HG03196 (cell line): ENCODE results near the gene YPEL3.

Source experiments
- ATAC-seq: cut with Tn5 transposase; IDR thresholded peaks from one replicate; pipeline ENCODE4 v1.9.1; 2021; ENCODE audit not compliant: unreplicated experiment

The YPEL3 gene

DNA sequence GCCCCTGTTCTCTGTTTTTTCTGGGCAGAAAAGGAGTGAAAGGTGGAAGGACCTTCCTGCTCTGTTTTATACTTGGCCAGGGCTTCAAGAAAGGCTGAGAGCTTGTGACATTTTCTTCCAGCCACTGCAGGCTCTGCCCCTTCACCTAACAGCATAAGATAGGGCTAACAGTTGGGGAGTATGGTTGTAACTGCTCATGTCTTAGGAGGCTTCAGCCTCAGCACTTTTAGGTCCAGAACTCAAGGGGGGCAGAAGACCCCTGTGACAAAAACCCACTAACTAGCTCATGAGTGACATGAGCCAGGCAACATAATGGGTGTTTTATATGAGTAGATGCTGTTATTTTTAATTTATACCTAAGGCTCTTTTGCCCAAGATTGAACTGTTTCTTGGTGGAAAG lies 25.5 kb downstream of the YPEL3 start:
- ATAC-seq: no peak

GRCh38 chr16:30069611-30070462 lies 26.2 kb downstream of the YPEL3 start:
- no peak for ATAC-seq

DNA sequence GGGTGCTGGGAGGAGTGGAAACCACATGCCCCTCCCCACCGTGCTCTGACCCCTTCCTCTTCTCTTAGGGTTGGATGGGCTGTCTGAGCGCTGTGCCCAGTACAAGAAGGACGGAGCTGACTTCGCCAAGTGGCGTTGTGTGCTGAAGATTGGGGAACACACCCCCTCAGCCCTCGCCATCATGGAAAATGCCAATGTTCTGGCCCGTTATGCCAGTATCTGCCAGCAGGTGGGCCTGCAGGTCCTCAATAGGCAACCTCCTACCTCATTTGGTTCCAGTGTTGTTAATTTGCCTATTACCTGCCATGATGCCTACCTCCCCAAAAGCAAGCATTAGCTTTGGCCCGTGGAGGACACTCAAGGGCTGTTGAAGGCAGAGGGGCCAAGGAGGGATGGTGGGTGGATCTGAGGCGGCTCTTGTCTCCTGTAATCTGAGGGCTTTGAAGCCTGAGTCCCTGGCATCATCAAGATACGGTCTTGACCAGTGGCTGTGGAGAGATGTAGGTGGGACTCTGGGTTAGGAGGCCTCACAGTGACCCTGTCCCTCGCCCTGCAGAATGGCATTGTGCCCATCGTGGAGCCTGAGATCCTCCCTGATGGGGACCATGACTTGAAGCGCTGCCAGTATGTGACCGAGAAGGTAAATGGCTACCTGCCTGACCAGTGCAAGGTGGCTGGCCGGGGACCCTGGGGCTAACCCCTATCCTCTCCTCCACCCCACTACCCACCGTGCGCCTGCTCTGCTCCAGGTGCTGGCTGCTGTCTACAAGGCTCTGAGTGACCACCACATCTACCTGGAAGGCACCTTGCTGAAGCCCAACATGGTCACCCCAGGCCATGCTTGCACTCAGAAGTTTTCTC lies 27.0 kb downstream of the YPEL3 start:
- no peak for ATAC-seq

DNA sequence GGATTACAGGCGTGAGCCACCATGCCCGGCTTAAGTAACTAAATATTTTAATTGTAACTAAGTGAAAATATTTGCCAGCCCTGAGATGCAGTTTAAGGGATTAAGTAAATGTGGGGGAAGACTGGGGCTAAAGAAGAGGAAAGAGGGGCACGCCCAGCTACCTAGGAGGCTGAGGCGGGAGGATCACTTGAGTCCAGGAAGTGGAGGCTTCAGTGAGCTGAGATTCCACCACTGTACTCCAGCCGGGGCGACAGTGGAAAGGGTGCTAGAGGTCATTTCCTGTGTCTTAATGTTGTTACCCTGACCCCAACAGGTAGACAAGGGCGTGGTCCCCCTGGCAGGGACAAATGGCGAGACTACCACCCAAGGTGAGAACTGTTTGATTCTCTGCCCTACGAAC lies 27.7 kb downstream of the YPEL3 start:
- no peak for ATAC-seq

GRCh38 chr16:30067584-30067916 lies 28.5 kb downstream of the YPEL3 start:
- no peak for ATAC-seq

GRCh38 chr16:30066761-30067583 lies 29.0 kb downstream of the YPEL3 start:
- ATAC-seq: no peak

DNA sequence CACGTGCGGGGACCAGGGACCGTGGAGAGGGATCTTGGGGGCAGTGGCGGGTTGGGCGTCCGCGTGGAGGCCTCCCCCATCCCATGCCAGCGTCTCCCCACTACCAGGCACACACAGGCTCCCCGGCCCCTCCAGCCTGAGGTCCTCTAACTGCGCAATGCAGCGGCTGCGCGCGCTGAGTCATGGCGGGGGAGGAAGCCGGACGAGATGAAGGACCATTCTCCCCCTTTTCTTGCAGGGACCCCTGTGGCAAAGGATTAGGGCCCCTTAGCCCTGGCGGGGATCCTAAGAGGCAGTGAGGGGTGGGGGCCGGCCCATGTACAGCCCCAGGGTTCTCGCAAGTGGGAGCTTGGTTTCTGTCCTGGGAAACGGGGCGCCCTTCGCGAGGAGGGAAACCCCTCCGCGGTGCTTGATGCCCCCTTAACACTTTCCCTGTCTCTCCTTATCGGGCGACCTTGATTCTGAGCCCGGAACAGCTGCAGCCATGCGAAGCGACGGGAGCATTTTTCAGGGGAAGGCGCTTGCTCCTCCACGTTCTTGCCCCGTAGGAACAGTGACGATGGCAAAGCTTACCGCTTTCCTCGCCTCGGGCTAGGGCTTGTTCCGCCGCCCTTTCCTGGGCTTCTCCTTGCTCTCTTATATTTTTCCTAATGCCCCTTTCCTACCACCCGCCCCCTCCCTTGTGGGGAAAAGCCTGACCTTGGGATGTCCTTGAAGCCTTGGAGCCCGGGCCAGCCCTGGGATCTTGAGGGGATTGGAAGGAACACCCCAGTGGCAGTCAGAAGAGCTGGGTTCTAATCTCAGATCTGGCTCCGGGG lies 29.9 kb downstream of the YPEL3 start:
- no peak for ATAC-seq

DNA sequence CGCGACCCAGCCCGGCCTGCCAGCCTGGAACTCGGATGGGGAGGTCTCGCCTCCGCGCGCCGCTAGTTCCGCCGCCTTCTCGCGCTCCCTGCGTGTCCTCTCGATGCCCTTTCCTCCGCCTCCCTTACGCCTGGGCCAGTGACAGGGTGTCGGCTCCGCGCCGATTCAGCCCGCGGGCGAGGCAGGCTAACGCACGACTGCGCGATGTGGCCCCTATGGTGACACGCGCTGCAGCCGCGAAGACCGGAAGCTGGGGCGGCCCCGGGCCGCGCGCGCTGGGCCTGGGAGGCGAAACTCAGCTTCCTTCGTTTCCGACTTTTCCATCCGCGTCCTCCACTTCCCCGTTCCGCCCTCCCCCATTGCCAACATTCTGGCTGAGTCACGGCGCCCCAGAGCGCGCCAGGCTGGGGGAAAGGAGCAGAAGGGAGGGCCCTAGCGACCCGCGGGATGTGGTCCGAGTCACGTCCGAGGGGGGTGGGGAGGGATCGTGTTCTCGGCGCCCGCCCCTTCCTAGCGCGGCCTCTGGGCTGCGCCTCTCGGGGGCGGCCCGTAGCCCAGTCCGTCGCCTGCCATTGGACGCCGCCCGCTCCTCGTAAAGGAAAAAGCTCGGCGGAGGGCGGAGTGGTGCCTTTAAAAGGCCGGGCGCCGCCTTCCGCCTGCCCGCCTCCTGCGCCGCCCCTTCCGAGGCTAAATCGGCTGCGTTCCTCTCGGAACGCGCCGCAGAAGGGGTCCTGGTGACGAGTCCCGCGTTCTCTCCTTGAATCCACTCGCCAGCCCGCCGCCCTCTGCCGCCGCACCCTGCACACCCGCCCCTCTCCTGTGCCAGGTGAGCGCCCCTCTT lies 30.7 kb downstream of the YPEL3 start, which contains the start of gene ALDOA:
ALDOA (plus strand) TSS at position 659 of the 841 bp plus-strand sequence. CDS start 1,138 bp downstream, outside the sequence.
- peak; percentile 73 for ATAC-seq

- peak; percentile 5 for ATAC-seq
Measured at GRCh38 chr16:30064729-30065101, 31.3 kb downstream of the YPEL3 start.

GRCh38 chr16:30063893-30064728 lies 31.9 kb downstream of the YPEL3 start:
- peak; percentile 35 for ATAC-seq

DNA sequence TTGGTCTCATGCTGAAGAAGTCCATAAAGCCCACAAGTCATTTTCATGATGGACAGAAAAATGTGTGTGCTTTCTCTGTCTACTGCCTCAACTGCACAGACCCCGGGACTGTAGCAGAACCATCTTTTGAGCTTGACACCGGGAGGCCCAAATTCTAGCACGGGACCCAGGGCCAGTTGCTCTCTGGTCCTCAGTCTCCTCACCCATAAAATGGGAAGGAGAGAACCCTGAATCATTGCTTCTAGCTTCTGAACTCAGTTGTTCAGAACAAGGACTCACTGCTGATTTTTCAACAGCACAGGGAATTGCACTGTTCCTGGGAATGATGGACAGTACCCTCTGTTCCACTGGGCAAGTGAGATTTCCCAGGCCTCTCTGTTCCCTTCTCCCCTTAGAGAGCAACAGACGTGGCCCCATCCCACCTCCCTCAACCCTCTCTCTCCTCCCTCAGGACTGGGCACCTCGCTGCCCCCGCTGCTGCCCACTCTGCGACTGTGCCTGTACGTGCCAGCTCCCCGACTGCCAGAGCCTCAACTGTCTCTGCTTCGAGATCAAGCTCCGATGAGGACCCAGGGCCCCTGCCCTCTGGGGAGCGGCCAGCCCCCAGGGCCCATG lies 32.6 kb downstream of the YPEL3 start:
- no peak for ATAC-seq

- no peak for ATAC-seq
Measured at GRCh38 chr16:30060836-30061554, 35.0 kb downstream of the YPEL3 start.

DNA sequence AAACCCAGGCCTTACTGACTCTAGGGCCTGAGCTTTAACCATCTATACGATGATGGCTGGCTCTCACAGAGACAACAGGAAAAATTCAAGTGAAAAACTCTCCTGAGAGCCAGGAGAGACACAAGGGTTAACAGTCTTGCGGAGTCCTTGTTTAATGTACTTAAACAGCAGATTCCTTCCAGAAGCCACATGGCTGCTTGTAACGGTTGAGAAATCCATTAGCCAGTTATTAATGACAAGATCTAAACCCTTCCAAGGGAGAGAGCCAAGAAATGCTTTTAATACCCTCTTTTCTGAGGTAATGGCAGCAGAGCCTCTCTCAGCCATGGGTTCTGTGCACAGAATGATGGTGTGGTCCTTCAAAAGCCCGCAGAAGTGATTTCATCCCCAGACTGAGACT lies 35.7 kb downstream of the YPEL3 start:
- no peak for ATAC-seq

DNA sequence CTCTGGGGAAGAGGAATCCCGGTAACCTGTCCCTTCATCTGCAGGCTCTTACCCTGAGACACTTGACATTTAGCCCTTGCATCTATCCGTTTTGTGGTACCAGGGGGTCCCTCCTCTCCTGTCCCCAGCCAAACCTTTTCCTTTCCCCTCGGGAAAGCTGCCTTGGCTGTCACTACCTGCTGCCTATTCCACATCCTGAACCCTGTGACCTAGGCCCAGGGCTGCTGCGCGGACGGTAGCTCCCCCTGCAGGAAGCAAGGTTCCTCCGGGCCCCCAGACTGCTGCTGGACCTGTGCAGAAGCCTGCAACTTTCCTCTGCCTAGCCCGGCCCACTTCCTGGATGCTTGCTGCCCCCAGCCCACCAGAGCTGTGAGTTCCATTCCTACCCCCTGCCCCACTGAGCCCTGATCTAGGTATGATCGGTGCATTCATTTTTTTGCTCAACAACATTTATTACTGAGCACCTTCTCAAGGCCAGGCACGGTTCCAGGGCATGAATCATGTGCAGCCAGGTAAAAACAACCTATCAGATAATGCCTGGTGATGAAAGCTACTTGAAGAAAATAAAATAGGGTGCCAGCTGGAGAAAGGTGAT lies 41.0 kb downstream of the YPEL3 start:
- ATAC-seq: no peak

- no peak for ATAC-seq
Measured at GRCh38 chr16:30054451-30054850, 41.6 kb downstream of the YPEL3 start.

DNA sequence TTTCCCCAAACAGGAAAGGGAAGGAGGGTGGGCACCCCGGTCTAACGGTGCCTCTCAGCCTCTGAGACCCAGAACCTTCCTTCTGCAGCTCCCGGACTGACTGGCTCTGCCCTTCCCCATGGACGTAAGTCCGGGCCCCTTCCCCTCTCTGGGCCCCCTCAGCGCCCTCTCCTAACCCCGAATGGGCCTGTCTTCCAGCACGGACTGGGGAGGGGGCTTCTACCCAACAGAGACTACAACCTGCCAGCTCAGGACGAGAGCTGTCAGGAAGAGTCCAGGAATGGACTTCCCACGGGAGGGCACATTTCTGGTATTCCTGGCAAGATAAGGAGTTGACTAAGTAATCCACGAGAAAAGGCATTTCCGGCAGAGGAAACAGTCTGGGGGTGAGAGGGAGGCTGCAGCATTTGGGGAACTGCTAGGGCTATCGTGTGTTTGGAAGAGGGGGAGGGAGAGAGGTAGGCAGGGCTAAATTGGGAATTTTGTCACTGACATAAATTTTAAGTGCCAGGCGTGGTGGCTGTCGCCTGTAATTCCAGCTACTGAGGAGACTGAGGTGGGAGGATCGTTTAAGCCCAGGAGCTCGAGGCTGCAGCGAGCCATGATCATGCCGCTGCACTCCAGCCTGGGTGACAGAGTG lies 42.5 kb downstream of the YPEL3 start:
- peak; percentile 14 for ATAC-seq
